ENCODE measurements around the gene KCNQ2.

KCNQ2 gene

GRCh38 chr20:63497138-63497945 lies 24.9 kb upstream of the KCNQ2 start:
- no peak for ATAC-seq
- no peak for DNase-seq
- Mint-ChIP-seq H3K27me3 (peaks cover 54% of the 10 kb centered on the region), H3K4me3 (peak overlapping the region in 1 of 2 donors; percentile 18), H3K27ac (no peak overlapping the region), H3K4me1 (peaks cover 24% of the 10 kb centered on the region), H3K9me3 (peaks cover 3 to 4% of the 10 kb centered on the region in 2 donors)

- Mint-ChIP-seq H3K4me3 (peak overlapping the region in 1 of 2 donors; percentile 46), H3K4me1 (peaks cover 24% of the 10 kb centered on the region), H3K27ac (no peak overlapping the region), H3K9me3 (peaks cover 10 to 11% of the 10 kb centered on the region in 2 donors), H3K27me3 (peaks cover 54% of the 10 kb centered on the region)
- DNase-seq: no peak
- ATAC-seq: peak; percentile 21
Observed at GRCh38 chr20:63496596-63497120, 24.2 kb upstream of the KCNQ2 start.

GRCh38 chr20:63495741-63496595 lies 23.5 kb upstream of the KCNQ2 start:
- H3K9me3 Mint-ChIP-seq: peaks cover 11 to 13% of the 10 kb centered on the region in 2 donors
- DNase-seq: peak; percentile 65 to 68
- H3K4me3 Mint-ChIP-seq: peak overlapping the region; percentile 46 to 64
- H3K27me3 Mint-ChIP-seq: peaks cover 56% of the 10 kb centered on the region
- no peak overlapping the region for H3K27ac Mint-ChIP-seq
- peak; percentile 70 for ATAC-seq
- peaks cover 24% of the 10 kb centered on the region for H3K4me1 Mint-ChIP-seq

GRCh38 chr20:63495167-63495720 lies 22.8 kb upstream of the KCNQ2 start:
- H3K4me3 Mint-ChIP-seq: no peak overlapping the region
- ATAC-seq (no peak), DNase-seq (no peak)
- peaks cover 56% of the 10 kb centered on the region for H3K27me3 Mint-ChIP-seq
- no peak overlapping the region for H3K27ac Mint-ChIP-seq
- peaks cover 11 to 13% of the 10 kb centered on the region in 2 donors for H3K9me3 Mint-ChIP-seq
- peaks cover 24% of the 10 kb centered on the region for H3K4me1 Mint-ChIP-seq

- no peak overlapping the region for H3K4me3 Mint-ChIP-seq
- H3K9me3 Mint-ChIP-seq: peaks cover 11 to 13% of the 10 kb centered on the region in 2 donors
- peaks cover 57% of the 10 kb centered on the region for H3K27me3 Mint-ChIP-seq
- H3K27ac Mint-ChIP-seq: no peak overlapping the region
- H3K4me1 Mint-ChIP-seq: peaks cover 24% of the 10 kb centered on the region
- DNase-seq (no peak), ATAC-seq (no peak)
Observed at GRCh38 chr20:63494420-63495166, 22.1 kb upstream of the KCNQ2 start.

- H3K27ac Mint-ChIP-seq: no peak overlapping the region
- H3K27me3 Mint-ChIP-seq: peaks cover 62% of the 10 kb centered on the region
- no peak for ATAC-seq
Observed at GRCh38 chr20:63494084-63494419, 21.6 kb upstream of the KCNQ2 start.

GRCh38 chr20:63493563-63494020 lies 21.1 kb upstream of the KCNQ2 start:
- DNase-seq: no peak
- peaks cover 11 to 13% of the 10 kb centered on the region in 2 donors for H3K9me3 Mint-ChIP-seq
- no peak overlapping the region for H3K4me3 Mint-ChIP-seq
- no peak for ATAC-seq
- H3K4me1 Mint-ChIP-seq: peaks cover 24% of the 10 kb centered on the region
- H3K27me3 Mint-ChIP-seq: peaks cover 67% of the 10 kb centered on the region
- H3K27ac Mint-ChIP-seq: no peak overlapping the region

More at GRCh38 chr20:63494084-63494419, 21.6 kb upstream of the KCNQ2 start:
- peaks cover 24% of the 10 kb centered on the region for H3K4me1 Mint-ChIP-seq
- no peak for DNase-seq
- H3K4me3 Mint-ChIP-seq: no peak overlapping the region
- H3K9me3 Mint-ChIP-seq: peaks cover 11 to 13% of the 10 kb centered on the region in 2 donors

GRCh38 chr20:63492982-63493381 lies 20.5 kb upstream of the KCNQ2 start:
- Mint-ChIP-seq H3K4me1 (peaks cover 21% of the 10 kb centered on the region), H3K4me3 (no peak overlapping the region), H3K9me3 (peaks cover 11 to 13% of the 10 kb centered on the region in 2 donors), H3K27me3 (peaks cover 63% of the 10 kb centered on the region), H3K27ac (no peak overlapping the region)
- ATAC-seq: no peak
- DNase-seq: no peak

- H3K27me3 Mint-ChIP-seq: peaks cover 62% of the 10 kb centered on the region
- peaks cover 11 to 13% of the 10 kb centered on the region in 2 donors for H3K9me3 Mint-ChIP-seq
- no peak overlapping the region for H3K4me3 Mint-ChIP-seq
- H3K4me1 Mint-ChIP-seq: peaks cover 16% of the 10 kb centered on the region
- DNase-seq (no peak), ATAC-seq (no peak)
- H3K27ac Mint-ChIP-seq: no peak overlapping the region
Observed at GRCh38 chr20:63492518-63492917, 20.1 kb upstream of the KCNQ2 start.

- no peak for DNase-seq
- Mint-ChIP-seq H3K27me3 (peaks cover 61% of the 10 kb centered on the region), H3K27ac (no peak overlapping the region), H3K4me3 (no peak overlapping the region), H3K9me3 (peaks cover 11 to 13% of the 10 kb centered on the region in 2 donors), H3K4me1 (peaks cover 8% of the 10 kb centered on the region)
- no peak for ATAC-seq
Observed at GRCh38 chr20:63491635-63492230, 19.3 kb upstream of the KCNQ2 start.

- no peak for ATAC-seq
Observed at GRCh38 chr20:63491078-63491477, 18.6 kb upstream of the KCNQ2 start.

GRCh38 chr20:63490416-63490815 lies 18.0 kb upstream of the KCNQ2 start:
- ATAC-seq (no peak), DNase-seq (no peak)
- no peaks in the 10 kb centered on the region for H3K4me1 Mint-ChIP-seq
- H3K4me3 Mint-ChIP-seq: no peak overlapping the region
- peaks cover 11 to 13% of the 10 kb centered on the region in 2 donors for H3K9me3 Mint-ChIP-seq
- H3K27ac Mint-ChIP-seq: no peak overlapping the region
- H3K27me3 Mint-ChIP-seq: peaks cover 58% of the 10 kb centered on the region

More at GRCh38 chr20:63491078-63491477, 18.6 kb upstream of the KCNQ2 start:
- no peak for DNase-seq
- H3K27me3 Mint-ChIP-seq: peaks cover 58% of the 10 kb centered on the region
- H3K9me3 Mint-ChIP-seq: peaks cover 11 to 13% of the 10 kb centered on the region in 2 donors
- no peak overlapping the region for H3K27ac Mint-ChIP-seq
- H3K4me1 Mint-ChIP-seq: peaks cover 2% of the 10 kb centered on the region
- H3K4me3 Mint-ChIP-seq: no peak overlapping the region

GRCh38 chr20:63488315-63489251 lies 16.1 kb upstream of the KCNQ2 start:
- Mint-ChIP-seq H3K27me3 (peaks cover 72% of the 10 kb centered on the region), H3K4me3 (no peak overlapping the region)
- ATAC-seq: no peak

More at GRCh38 chr20:63488315-63489251, 16.1 kb upstream of the KCNQ2 start:
- DNase-seq: no peak
- no peak overlapping the region for H3K27ac Mint-ChIP-seq
- no peaks in the 10 kb centered on the region for H3K4me1 Mint-ChIP-seq
- H3K9me3 Mint-ChIP-seq: peaks cover 11 to 13% of the 10 kb centered on the region in 2 donors

Measured in stimulated activated naive CD8-positive, alpha-beta T cell treated with anti-CD3 and anti-CD28 coated beads, Interleukin-15, amount 100 ng/mL, for 72 hours (primary cell).